HG03045 (cell line): ENCODE results near the gene ZNF519.
"Not testable (repeated sequence)": the region's sequence is repeated elsewhere in the genome, so short reads cannot be mapped to it uniquely, and the experiment has no call there.

Experiments
- ATAC-seq: cut with Tn5 transposase; IDR thresholded peaks from one replicate; pipeline ENCODE4 v1.9.1; 2021; ENCODE audit warnings: mild to moderate bottlenecking, moderate library complexity; ENCODE audit not compliant: unreplicated experiment

Gene ZNF519

DNA sequence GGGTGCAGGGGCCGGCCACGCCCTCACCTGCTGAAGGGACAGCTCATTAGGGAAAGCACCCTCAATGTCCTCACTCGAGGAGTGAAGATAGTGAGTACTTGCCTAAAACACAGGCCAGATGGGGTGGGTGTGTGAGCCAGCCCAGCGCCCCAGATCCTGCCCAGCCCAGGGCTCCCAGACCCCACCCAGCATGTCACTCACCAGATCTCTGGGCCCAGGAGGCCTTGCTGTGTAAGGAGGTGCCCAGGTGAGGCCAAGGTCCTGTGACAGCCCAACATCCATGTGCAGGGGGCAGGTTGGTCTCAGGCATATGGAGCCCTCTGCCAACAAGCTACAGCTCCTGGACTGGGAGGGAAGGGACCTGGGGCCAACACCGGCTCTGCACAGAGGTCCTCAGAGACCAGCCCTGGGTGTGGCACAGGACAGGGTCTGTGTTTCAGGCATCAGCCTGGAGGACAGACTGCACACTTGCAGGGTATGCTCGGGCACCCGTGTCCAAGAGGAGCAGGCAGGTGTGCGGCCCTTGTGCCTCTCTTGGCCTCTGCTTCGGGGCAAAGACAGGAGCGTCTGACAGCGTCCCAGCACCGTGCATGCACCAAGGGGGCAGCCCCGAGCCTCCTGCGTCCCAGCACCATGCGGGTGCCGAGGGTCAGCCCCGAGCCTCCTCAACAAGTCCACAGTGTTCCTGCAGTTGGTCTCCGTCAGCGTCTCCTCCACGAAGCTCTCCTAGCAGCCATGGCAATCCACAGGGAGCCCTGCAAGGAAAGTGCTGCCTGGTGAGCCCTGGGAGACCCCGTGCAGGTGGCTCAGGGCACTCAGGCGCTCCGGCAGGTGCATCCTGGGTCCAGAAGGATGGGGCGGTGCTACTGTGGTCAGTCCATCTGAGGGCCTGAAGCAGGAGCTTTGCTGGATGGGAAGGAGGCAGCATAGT, 16.0 kb upstream of the ZNF519 start:
- not testable (repeated sequence) for ATAC-seq

DNA sequence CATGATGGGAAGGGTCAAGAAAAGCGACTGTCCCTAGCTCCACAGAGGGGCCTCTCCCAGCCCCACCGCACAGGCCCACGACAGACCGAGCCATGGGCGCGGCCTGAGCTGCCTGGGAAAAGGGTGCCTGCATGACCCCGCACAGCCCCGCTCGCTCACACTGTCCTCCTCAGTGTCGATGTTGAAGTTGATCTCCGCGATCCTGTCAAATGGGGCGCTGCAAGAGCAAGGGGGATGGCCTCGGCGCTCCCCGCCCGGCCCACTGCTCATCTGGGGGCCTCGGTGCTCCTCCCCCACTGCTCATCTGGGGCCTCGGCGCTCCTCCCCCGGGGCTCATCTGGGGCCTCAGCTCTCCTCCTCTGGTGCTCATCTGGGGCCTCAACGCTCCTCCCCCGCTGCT, 14.5 kb upstream of the ZNF519 start:
- not testable (repeated sequence) for ATAC-seq

DNA sequence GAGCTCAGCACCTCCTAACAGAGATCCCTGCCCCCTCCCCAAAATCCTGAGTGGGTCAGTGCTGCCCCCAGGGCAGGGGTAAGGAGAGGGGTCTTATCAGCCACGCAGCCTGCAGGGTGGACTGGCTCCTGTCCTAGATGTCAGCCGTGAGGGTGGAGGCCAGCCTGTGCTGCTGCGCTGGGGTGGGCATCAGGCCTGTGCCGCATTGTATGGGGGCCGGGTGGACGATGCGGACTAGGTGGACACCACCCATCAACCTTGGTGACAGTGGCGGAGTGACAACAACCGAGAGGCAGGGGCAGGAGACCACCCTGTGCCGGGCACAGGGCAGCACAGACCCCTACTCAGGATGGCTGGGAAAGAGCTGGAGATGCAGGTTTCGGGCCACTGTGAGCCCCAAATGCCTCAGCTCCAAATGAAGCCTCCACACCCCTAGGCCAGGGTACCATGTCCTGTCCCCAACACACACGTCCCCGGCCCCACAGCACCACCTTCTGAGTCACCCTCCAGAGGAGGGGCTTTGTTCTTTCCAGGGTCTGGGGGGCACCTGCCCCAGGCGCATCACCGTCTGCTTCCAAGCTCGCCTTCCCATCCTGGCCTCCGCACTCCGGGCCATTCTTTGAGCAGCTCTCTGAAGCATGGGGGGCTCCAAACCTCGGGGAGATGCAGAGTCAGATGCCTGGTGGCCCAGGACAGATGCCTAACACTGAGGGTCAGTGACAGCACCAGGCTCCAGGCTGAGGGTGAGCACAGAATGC, 13.5 kb upstream of the ZNF519 start:
- not testable (repeated sequence) for ATAC-seq

DNA sequence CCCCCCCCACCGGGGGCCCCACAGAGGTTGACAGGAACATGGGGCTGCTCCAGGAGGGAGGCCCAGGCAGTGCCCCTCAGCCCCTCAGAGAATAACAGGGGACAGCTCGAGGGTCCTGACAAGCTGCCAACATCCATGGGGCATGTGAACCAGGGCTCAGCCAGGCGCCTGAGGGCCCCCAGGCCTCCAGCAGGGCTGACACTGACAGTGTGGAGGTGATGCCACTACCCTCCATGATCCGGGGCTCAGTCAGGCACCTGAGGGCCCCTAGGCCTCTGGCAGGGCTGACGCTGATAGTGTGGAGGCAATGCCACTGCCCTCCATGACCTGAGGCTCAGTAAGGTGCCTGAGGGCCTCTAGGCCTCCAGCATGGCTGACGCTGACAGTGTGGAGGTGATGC, 12.8 kb upstream of the ZNF519 start:
- ATAC-seq, result not testable (repeated sequence)

DNA sequence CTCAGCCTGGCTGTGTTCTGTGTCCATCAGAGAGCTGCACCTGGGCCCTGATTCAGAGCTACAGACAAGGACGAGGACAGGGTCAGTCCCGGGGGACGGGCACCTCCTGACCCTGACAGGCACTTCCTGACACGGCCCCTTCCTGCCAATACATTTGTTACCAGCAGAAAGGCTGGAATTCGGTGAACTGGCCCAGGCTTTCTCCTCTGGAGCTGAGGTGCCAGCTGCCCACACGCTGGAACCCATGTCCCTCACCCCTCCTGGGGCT, 12.3 kb upstream of the ZNF519 start:
- no peak for ATAC-seq

DNA sequence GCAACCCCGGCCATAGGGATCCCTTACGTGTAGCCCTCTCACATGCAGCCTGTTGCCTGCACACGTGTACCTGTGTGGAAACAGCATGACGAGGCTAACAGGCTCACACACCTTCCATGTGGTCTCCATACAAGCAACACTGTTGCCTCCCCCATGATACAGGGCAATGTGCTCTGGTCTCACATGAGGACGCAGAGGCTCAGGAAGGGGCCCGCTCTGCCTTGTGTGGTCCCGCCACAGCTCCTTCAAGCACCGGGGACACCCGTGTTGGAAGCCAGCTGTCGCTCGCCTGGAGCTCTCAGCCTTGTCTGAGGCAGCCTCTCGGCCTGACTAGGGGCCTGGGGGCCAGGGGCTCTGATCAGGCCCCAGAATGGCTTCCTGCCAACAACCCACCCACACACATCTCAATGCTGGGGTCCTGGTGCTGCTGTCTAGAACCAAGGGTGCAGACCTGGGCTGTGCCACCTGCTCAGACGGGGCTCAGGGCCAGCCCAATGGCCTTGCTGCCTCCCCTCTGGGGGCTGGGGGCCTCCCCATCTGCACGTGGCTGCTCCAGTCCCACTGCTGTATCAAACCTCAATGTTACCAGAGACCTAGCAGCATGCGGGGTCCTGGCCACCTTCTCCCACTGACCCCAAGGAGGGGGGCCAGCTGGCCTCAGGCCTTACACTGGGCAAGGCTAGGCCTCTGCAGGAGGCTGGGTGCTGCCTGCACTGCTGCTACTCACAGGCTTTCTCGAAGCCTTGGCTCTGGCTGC, 11.8 kb upstream of the ZNF519 start:
- not testable (repeated sequence) for ATAC-seq

DNA sequence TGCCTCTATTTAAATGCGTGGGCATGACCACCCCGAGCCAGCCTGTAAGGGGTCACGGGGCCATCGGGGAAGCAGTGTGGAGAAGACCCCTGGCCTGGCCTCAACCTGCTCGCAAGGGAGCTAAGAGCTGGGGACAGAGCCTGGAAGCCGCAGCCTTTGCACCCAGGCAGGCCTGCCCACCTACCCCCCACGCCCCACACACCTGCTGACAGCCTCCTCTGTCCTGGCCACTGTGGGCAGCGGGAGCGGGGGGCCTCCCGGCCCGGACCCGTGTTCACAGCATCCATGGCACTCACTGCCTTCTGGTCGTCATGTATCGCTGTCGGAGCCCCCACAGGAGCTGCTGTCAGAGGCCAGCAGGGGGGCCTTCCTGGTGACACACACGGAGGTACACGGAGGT, 11.2 kb upstream of the ZNF519 start:
- ATAC-seq, result not testable (repeated sequence)

DNA sequence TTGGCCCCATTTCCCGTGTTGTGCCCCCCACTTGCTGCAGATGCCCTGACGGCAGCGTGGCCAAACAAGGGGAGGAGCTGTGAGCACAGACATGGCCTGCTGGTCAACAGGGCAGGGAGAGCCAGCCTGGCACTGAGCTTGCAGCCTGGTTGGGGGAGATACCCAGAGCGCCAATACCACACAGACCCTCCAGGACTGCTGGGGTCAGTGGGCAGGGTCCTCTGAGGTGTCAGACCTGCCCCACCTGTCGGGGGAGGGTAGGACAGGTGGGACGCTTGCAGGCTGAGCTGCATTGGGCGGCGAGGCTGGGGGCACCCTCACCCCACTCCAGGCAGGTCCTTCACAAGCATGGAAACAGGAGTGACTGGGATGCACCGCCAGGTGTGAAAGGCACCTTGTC, 9.9 kb upstream of the ZNF519 start:
- ATAC-seq, result not testable (repeated sequence)

DNA sequence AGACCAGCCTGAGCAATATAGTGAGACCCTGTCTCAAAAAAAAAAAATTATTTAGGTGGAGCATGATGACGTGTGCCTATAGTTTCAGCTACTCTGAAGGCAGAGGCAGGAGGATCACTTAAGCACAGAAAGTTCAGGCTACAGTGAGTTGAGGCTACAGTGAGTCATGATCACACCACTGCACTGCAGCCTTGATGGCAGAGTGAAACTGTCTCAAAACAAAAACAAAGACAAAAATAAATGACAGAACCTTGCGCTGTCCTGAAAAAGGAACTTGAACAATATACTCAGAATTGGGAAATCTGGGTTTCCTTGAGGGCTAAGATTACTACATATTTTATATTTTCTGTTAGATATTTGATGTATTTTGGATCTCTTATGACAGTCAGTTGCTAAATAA, 7.3 kb upstream of the ZNF519 start:
- not testable (repeated sequence) for ATAC-seq

DNA sequence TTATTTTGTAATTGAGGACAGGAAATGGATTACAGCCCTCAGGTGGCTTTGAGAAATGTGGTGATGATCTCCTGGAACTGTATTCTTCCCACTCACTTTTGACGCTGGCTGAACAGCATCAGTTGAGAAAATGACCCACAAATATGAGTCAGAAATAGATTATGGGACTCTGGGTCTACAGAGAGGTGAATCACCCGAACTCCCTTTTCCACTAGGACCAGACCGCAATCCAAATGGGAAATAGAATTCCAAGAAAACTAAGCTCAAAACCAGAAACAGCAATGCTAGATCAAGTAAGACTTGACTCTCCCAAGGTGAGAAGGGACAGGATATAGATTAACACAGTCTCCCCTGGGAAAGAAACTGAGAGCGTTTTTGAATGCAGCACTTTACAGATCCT, 5.7 kb upstream of the ZNF519 start:
- ATAC-seq, result not testable (repeated sequence)

DNA sequence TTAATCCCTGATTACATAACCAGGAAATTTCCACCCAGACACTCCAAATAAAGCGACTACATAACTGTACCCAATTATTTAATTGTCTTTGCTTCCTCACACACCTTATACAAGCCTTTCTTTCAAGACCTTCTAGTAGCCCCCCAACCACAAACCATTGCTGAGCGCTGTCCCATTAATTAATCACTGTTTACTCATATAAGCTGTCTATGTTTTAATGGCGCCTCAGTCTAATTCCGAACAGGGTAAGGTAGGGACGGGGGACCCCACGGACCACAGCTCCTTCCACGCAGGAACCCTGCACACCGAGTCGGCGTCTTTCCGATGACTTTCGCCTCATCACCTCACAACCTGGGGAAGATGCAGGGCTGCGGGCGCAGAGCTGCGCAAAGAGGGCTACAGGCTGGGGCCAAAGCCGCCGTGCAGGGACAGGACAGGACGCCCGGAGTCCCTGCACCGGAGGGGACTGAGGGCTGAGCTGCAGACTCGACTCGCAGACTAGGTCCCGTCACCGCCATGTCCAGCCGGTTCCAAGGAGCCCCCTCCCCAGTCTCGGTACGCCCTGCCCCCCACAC, 452 bp downstream of the ZNF519 start:
- peak; percentile 14 for ATAC-seq

DNA sequence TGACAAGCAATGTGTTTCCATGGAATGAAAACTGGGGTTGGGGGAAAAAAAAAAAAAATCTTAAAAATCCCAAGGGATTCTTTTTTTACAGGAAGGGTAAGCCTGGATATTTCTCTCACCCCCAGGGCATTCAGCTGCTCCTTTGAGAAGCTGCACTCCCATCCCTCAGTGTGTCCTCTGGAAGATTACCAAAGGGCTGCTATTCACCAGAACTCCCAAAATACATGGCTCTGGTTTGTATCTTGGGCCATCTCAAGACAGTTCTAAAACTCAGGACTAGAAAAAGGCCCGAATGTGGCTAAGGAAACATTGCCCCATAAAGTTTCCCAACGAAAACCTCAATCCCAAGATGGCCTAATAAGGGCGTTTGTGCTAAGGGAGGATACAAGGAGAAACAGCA, 1.4 kb downstream of the ZNF519 start:
- ATAC-seq, result not testable (repeated sequence)

DNA sequence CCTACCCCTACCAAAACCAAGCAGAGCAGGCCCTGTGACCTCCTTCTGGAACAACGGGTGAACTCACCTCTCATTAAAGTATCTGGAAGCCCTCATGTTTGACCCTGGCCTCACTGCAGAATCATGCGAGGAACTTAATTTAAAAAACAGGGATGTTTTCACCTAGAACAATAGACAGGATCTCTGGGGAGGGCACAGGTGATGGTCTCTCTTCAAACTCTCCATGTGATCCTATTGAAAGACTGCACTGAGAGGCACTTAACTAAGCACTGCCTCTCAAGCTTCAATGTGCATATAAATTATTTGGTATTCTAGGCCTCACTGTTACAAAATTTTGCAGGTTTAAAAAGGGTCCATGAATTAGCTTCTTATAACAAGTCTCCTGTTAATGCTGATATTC, 7.5 kb downstream of the ZNF519 start:
- no peak for ATAC-seq

DNA sequence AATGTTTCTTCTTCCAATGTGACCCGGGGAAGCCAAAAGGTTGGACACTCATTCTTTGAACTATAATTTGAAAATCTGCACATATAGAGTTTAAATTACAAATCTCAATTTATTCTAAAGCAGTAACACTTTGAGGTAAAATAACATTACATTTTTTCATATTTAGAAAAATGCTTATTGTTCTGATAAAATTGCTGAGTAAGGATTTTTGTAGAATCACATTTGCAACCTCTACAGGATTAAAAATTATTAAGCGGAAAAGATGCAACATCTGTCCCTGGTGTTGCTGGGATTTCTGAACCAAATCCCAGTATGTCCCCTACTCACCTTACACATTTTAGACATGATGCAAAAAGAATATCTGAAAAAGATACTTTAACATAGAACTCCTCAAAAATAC, 10.1 kb downstream of the ZNF519 start:
- no peak for ATAC-seq

DNA sequence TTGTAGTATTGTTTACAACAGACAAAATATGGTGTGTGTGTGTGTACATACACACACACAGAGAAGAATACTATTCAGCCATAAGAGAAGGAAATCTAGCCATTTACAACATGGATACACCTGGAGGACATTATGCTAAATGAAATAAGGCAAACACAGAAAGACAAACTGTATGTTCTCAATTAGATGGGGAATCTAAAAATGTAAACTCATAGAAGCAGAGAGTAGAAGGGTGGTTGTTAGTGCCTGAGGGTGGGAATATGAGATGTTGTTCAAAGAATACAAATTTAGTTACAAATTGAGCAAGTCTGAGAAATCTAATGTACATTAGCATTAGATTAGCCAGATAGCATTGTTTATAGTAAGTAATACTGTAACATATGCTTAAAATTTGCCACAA, 11.3 kb downstream of the ZNF519 start:
- ATAC-seq, result no peak

DNA sequence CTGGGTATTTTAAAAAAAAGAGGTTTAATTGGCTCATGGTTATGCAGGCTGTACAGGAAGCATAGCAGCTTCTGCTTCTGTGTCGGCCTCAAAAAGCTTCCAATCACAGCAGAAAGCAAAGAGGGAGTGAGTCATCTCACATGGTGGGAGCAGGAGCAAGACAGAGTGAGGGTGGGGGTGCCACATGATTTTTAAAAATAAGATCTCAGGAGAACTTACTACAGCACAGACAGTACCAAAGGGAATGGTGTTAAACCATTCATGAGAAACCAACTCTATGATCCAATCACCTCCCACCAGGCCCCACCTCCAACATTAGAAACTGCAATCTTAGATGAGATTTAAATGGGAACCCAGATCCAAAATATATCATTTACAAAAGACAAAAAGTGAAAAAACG, 14.6 kb downstream of the ZNF519 start:
- ATAC-seq, result no peak

DNA sequence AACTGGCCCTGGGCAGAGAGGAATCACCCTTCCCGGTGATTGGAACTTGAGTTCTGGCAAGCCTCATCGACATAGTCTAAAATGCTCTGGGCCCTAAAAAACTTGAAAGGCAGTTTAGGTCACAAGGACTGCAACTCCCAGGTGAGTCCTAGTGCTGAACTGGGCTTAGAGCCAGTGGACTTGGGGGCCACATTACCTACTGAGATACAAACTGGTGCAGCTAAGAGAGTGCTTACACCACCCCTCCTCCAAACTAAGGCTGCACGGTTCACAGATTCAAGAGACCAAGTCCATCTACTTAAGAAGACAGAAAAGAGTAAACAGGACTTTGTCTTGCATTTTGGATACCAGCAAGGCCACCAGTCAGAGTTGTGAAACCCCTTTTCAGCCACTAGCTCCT, 25.3 kb downstream of the ZNF519 start:
- no peak for ATAC-seq

DNA sequence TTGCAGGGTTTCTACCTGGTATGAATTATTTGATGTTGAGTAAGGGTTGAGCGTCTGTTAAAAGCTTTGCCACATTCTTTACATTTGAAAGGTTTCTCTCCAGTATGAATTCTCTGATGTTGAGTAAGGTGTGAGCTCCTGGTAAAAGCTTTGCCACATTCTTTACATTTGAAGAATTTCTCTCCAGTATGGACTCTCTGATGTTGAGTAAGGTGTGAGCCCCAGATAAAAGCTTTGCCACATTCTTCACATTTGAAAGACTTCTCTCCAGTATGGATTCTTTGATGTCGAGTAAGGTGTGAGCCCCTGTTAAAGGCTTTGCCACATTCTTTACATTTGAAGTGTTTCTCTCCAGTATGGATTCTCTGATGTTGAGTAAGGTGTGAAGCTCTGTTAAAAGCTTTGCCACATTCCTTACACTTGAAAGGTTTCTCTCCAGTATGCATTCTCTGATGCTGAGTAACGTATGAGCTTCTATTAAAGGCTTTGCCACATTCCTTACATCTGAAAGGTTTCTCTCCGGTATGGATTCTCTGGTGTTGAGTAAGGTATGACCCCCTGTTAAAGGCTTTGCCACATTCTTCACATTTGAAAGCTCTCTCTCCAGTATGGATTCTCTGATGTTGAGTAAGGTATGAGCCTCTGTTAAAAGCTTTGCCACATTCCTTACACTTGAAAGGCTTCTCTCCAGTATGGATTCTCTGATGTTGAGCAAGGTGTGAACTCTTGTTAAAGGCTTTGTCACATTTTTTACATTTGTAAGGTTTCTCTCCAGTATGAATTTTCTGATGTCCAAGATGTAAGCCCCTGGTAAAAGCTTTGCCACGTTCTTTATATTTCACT, 27.1 kb downstream of the ZNF519 start:
- no peak for ATAC-seq

DNA sequence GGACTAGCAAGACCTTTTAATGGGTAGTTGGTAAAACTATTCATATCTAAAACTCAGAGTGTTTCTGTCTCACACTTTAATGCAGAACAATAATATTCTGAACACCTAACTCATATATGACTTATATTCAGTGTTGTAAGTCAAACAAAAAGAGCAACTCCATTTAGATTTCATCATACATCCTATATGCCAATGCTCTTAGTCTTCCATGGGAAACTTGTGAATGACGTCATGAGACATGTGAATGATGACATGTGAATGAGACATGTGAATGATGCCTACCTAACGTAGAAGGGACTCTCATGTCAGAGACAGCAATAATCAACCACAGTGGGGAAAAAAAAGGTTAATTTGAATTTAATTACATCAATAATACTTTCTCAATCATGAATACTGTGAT, 28.0 kb downstream of the ZNF519 start:
- no peak for ATAC-seq
